ENCODE results near the gene LARP4. TPM values are rescaled to one million over a fixed set of nuclear protein-coding genes. Genes with fewer than 3 reads are reported as not detected.

The LARP4 gene
- total and polyA plus RNA-seq, 9 of the 15 experiments (the other 6 are each of a cell fraction or from before 2014, with no cell fraction given), result 31.6 to 84.5 (median 52.4) TPM

DNA sequence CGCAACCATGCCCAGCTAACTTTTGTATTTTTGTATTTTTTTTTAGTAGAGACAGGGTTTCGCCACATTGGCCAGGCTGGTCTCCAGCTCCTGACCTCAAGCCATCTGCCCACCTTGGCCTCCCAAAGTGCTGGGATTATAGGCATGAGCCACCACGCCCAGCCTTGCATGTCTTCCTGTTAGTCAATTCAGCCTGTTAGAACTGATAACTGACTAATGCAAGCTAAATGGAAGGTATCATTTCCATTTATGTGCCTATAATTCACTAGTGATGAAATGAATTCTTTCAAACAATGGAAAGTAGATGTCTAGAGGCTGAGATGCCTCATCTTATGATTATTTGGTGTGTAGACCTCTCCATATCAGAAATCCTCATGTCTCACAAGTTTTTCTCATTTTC is 66.8 kb downstream of the LARP4 start:
- peaks cover 75% of the 10 kb centered on the region for H3K36me3 ChIP-seq (ENCODE audit: control insufficient read depth, insufficient read depth, low read length)
- no peak overlapping the region for H3K4me3 ChIP-seq
- POLR2A ChIA-PET, result no interaction called here
- H3K9me3 ChIP-seq (replicated peaks; ENCODE audit: control insufficient read depth, insufficient read depth, low read depth, low read length), result no peaks in the 10 kb centered on the region
- no peaks in the 10 kb centered on the region for H3K79me2 ChIP-seq (ENCODE audit: control insufficient read depth, insufficient read depth, low read length)
- in situ Hi-C loops (cut with MboI) (no loop called here), intact Hi-C loops (cut with micrococcal nuclease) (no loop called here)
- TF ChIP-seq SLC30A9 (CRISPR knock-in tag; IDR thresholded peaks at IDR 0.05) (no peak), TRIM24 (IDR thresholded peaks at IDR 0.05) (no peak), PPARD (CRISPR knock-in tag; IDR thresholded peaks at IDR 0.05) (no peak), ELF1 (tag; IDR thresholded peaks at IDR 0.05) (no peak), CHD2 (IDR thresholded peaks at IDR 0.05; ENCODE audit: low read depth, low read length) (no peak), ZNF707 (CRISPR knock-in tag; conservative IDR thresholded peaks at IDR 0.05) (no peak), SRF (CRISPR knock-in tag; IDR thresholded peaks at IDR 0.05) (no peak), BMI1 (IDR thresholded peaks at IDR 0.05; ENCODE audit: low read length) (no peak), FOXA1 (IDR thresholded peaks at IDR 0.05; ENCODE audit: borderline replicate concordance) (no peak), ZNF354B (CRISPR knock-in tag; IDR thresholded peaks at IDR 0.05) (no peak), JUN (IDR thresholded peaks at IDR 0.05; ENCODE audit: borderline replicate concordance, low read depth, low read length) (no peak), JUN (CRISPR knock-in tag; IDR thresholded peaks at IDR 0.05; ENCODE audit: borderline replicate concordance) (no peak)
- TF ChIP-seq, protein P1, sequence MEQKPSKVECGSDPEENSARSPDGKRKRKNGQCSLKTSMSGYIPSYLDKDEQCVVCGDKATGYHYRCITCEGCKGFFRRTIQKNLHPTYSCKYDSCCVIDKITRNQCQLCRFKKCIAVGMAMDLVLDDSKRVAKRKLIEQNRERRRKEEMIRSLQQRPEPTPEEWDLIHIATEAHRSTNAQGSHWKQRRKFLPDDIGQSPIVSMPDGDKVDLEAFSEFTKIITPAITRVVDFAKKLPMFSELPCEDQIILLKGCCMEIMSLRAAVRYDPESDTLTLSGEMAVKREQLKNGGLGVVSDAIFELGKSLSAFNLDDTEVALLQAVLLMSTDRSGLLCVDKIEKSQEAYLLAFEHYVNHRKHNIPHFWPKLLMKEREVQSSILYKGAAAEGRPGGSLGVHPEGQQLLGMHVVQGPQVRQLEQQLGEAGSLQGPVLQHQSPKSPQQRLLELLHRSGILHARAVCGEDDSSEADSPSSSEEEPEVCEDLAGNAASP (IDR thresholded peaks at IDR 0.05), result no peak
- TF ChIP-seq, protein P2, sequence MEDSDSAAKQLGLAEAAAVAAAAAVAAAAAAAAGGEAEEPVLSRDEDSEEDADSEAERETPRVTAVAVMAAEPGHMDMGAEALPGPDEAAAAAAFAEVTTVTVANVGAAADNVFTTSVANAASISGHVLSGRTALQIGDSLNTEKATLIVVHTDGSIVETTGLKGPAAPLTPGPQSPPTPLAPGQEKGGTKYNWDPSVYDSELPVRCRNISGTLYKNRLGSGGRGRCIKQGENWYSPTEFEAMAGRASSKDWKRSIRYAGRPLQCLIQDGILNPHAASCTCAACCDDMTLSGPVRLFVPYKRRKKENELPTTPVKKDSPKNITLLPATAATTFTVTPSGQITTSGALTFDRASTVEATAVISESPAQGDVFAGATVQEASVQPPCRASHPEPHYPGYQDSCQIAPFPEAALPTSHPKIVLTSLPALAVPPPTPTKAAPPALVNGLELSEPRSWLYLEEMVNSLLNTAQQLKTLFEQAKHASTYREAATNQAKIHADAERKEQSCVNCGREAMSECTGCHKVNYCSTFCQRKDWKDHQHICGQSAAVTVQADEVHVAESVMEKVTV (CRISPR knock-in tag; IDR thresholded peaks at IDR 0.05), result no peak
- TF ChIP-seq, protein P3, sequence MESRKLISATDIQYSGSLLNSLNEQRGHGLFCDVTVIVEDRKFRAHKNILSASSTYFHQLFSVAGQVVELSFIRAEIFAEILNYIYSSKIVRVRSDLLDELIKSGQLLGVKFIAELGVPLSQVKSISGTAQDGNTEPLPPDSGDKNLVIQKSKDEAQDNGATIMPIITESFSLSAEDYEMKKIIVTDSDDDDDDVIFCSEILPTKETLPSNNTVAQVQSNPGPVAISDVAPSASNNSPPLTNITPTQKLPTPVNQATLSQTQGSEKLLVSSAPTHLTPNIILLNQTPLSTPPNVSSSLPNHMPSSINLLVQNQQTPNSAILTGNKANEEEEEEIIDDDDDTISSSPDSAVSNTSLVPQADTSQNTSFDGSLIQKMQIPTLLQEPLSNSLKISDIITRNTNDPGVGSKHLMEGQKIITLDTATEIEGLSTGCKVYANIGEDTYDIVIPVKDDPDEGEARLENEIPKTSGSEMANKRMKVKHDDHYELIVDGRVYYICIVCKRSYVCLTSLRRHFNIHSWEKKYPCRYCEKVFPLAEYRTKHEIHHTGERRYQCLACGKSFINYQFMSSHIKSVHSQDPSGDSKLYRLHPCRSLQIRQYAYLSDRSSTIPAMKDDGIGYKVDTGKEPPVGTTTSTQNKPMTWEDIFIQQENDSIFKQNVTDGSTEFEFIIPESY (CRISPR knock-in tag; IDR thresholded peaks at IDR 0.05), result no peak
- BruUV-seq (replicated peaks), result no TSS peak
- no peaks in the 10 kb centered on the region for H4K20me1 ChIP-seq (replicated peaks; ENCODE audit: control insufficient read depth, insufficient read depth, low read length)
- H2AFZ ChIP-seq (ENCODE audit: low read depth, low read length), result no peak overlapping the region
- no peaks in the 10 kb centered on the region for H3K9me1 ChIP-seq (ENCODE audit: control insufficient read depth, insufficient read depth, low read length)
- H3K4me1 ChIP-seq (replicated peaks in 1 of 2; ENCODE audit: control insufficient read depth in 2 of 2, insufficient read depth in 2 of 2, low read length in 2 of 2), result no peaks in the 10 kb centered on the region
- CTCF ChIA-PET (ENCODE audit: low intra/inter-chr PET ratio), result no interaction called here
- FAIRE-seq (no peak), DNase-seq (ENCODE audit: extremely low read depth in 1 of 4, low spot score in 3 of 4) (no peak), ATAC-seq (no peak)
- no peak overlapping the region for H3K27ac ChIP-seq (ENCODE audit: extremely low read depth, low read depth, low read length)
- no peaks in the 10 kb centered on the region for H3K27me3 ChIP-seq (ENCODE audit: control insufficient read depth in 2 of 2, insufficient read depth in 2 of 2, low read length in 2 of 2)
- 95% methylated on average over 3 of the region's 3 CpGs for WGBS (ENCODE audit: insufficient coverage, low coverage, missing lambda C conversion rate)
- H3K9ac ChIP-seq (ENCODE audit: insufficient read depth in 1 of 2, low read depth in 2 of 2, low read length in 2 of 2), result no peak overlapping the region
- no peak overlapping the region for H3K4me2 ChIP-seq (ENCODE audit: insufficient read depth, low read length)
